ENCODE data around the gene STAB2.

The STAB2 gene, protein sequence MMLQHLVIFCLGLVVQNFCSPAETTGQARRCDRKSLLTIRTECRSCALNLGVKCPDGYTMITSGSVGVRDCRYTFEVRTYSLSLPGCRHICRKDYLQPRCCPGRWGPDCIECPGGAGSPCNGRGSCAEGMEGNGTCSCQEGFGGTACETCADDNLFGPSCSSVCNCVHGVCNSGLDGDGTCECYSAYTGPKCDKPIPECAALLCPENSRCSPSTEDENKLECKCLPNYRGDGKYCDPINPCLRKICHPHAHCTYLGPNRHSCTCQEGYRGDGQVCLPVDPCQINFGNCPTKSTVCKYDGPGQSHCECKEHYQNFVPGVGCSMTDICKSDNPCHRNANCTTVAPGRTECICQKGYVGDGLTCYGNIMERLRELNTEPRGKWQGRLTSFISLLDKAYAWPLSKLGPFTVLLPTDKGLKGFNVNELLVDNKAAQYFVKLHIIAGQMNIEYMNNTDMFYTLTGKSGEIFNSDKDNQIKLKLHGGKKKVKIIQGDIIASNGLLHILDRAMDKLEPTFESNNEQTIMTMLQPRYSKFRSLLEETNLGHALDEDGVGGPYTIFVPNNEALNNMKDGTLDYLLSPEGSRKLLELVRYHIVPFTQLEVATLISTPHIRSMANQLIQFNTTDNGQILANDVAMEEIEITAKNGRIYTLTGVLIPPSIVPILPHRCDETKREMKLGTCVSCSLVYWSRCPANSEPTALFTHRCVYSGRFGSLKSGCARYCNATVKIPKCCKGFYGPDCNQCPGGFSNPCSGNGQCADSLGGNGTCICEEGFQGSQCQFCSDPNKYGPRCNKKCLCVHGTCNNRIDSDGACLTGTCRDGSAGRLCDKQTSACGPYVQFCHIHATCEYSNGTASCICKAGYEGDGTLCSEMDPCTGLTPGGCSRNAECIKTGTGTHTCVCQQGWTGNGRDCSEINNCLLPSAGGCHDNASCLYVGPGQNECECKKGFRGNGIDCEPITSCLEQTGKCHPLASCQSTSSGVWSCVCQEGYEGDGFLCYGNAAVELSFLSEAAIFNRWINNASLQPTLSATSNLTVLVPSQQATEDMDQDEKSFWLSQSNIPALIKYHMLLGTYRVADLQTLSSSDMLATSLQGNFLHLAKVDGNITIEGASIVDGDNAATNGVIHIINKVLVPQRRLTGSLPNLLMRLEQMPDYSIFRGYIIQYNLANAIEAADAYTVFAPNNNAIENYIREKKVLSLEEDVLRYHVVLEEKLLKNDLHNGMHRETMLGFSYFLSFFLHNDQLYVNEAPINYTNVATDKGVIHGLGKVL (N-terminal part only)

GRCh38 chr12:103586791-103587370, at the start of gene STAB2:
TSS of gene STAB2 (plus strand) at chr12:103587273. CDS start at chr12:103587477, 204 bp downstream.
- DNase-seq: no peak

- no peak for DNase-seq
Measured at GRCh38 chr12:103538397-103538796, 48.7 kb upstream of the STAB2 start.

GRCh38 chr12:103540319-103540718, 46.8 kb upstream of the STAB2 start:
- DNase-seq: no peak

DNA sequence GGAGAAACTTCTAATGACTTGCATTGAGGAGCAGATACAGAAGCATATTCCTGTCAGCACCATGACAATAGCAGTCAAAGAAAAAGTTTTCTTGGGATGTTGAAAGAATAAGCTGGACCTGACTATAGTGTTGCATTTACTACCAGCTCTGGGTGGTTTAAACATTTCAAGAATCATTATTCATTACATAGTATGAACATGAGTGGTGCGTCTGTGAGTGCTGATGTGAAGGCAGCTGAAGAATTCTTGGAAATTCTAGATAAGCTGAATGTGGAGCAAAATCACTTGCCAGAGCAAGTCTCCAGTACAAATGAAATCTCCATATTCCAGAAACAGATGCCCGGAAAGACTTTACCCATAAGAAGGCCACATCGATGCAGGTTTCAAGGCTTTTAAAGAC, 45.0 kb upstream of the STAB2 start:
- no peak for DNase-seq

DNA sequence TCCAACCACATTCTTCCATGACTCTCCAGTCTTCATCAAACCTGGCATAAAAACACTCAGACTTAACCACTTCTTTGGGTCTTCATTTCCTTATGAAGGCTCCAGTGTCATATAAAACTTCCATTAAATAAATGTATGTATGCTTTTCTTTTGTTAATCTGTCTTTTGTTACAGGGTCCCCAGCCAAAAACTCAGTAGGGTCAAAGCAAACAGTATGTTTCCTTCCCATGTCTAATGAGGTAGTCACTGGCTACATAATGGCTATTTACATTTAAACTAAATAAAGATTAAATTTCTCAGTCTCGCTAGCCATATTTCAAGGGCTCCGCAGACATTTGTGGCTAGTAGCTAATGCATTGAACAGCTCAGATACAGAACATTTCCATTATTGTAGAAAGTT, 40.1 kb upstream of the STAB2 start:
- DNase-seq: no peak

DNA sequence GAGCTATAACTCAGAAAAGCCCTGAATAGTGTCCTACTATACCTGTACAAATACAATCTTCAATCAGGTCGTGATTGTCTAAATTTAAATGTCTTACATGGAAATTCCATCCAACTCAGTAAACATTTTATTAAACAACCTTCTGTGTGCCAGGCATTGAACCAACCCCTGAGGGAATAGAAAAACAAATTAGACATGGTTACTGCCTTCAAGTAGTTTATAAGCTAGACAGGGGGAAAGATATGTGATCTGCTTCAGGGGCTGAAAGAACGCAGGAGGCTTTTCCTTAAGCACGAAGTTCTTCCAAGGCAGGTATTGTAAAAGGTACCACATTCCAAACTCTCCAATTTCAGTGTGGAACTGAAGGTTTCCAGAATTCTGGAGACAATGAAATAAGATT, 39.7 kb upstream of the STAB2 start:
- DNase-seq: no peak

GRCh38 chr12:103547929-103548328, 39.1 kb upstream of the STAB2 start:
- DNase-seq: no peak

DNA sequence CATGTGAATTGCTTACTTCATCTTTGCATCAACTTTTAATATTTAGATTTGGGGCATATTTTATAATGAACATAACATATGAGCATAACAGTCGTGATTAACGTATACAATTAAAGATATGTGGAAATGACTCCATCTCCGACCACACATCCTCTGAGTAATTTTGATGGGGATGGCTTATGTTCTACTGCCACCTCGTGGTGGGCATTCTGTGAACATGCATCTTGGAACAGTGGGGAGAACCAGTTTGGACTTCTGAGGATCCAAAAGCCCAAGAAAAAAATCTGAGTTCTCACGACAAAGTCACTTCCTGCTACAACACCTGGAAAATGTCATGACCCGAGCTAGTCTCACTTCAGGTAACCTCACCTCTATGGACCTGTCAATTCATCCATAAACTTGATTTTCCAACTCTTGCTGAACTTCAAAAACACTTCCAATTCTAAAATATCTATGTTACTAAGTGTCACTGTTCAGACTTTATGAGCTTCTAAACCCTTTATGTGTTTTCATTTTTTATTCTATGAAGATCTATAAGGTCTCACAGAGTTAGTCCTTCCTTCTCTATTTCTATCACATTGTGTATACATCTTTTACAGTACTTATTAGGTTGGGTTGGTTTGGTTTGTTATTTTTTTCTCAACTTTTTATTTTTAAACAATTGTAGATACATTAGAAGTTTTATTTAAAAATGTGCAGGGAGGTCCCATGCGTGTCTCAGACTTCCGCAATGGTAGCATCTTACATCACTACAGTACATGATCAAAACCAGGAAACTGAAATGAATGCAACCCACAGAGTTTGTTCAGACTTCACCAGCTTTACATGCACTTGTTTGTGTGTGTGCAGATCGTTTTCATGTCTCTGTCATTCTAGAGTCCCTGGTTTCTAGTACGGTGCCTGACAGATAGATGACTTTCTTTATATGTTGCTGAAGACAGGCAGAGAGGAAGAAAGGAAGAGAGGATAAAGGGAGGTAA, 38.2 kb upstream of the STAB2 start:
- DNase-seq: peak; percentile 33

DNA sequence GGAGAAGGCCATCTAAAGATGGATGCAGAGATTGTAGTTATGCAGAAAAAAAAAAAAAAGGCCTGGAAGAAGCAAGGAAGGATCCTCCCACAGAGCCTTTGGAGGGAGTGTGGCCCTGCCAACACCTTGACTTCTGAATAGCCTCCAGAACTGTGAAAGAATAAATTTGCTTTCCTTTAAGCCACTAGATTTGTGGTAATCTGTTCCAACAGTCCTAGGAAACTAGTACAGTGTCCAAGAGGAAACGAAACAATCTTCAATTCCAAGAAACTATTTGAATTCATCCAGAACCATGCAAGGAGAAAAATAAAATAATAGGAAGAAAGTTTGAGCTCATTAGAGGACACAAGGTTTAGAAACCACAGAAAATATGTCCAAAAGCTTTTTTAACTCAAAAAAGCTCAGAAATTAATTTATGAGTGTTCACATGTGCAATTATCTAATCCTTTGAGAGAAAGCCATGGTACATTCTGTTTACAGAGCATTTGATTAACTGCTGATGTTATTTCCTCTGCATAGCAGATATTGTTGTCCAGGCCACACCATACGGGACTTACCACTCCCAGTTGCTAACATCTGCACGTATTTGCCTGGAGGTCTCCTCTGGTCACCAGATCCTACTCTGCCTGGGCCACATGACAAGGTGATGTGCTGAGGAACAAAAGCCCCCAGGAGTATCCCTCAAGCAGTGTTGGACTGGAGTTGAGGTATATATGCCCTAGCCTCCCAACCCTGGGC, 30.0 kb upstream of the STAB2 start:
- no peak for DNase-seq

DNA sequence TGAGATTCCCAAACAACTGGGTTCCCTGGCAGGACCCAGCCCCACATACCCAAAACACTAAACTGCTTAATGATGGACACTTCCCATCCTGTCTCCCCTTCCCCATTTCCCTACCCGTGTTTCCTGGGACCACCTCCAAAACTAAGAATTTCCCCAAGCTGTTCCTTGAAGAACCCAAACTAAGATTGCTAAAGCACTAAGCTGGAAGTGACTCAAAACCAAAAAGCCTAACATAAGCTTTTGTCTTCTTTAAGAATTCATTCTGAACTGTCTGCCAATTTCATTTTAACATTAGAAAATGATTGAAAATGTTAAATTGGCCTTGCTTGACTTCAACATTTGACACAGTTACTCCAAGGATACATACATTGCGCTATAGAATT, 29.5 kb upstream of the STAB2 start:
- no peak for DNase-seq

DNA sequence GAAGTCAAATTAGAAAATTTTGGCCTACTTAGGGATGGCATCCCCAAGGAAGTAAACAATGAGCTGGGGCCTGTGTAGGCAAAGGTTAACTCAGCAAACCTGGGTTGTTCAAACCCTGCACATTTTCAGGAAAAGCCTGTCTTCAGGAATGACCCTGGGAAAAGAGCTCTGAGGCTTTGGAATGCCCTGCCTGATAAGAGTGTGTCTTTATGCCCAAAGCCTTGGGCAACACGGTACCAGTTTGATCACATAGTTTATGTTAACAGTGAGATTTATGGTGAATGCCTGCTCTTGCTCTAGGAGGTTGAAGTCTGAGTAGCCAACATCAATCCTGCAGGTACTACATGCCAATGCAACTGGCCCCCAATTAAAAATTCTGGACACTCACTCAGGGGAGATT, 28.2 kb upstream of the STAB2 start:
- DNase-seq: no peak

DNA sequence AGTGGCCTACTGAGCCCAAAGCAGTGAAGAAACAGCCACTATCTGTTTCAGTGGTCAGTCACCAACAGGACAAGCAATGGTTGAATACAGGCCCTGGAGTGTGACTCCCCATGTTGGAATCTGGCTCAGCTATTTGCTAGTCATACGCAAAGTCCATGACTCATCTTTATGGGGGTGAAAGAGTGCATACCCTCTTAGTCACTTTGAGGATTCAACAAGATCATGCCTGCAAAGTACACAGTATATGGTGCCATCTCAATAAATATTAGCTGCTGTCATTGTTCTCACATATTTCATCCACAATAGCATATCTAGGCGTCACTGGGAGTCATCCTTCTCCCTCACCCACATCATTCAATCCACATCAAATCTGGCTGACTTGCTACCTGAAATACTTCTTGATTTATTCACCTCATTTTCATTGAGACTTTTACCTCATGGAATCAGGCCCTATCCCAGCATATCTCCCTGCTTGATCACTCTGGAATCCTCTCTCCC, 26.4 kb upstream of the STAB2 start:
- DNase-seq: no peak

GRCh38 chr12:103561174-103561573, 25.9 kb upstream of the STAB2 start:
- DNase-seq: no peak

GRCh38 chr12:103566398-103566797, 20.7 kb upstream of the STAB2 start:
- DNase-seq: no peak

DNA sequence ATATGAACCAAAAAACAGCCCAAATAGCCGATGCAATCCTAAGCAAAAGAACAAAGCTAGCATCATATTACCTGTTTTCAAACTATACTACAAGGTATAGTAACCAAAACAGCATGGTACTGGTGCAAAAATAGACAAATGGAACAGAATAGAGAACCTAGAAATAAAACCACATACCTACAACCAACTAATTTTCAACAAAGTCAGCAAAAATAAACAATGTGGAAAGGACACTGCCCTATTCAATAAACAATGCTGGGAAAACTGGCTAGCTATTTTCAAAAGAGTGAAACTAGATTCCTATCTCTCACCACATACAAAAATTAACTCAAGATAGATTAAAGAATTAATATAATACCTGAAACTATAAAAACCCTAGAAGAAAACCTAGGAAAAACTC, 17.8 kb upstream of the STAB2 start:
- DNase-seq: no peak

GRCh38 chr12:103571286-103571685, 15.8 kb upstream of the STAB2 start:
- no peak for DNase-seq

GRCh38 chr12:103572312-103573045, 14.6 kb upstream of the STAB2 start:
- no peak for DNase-seq

DNA sequence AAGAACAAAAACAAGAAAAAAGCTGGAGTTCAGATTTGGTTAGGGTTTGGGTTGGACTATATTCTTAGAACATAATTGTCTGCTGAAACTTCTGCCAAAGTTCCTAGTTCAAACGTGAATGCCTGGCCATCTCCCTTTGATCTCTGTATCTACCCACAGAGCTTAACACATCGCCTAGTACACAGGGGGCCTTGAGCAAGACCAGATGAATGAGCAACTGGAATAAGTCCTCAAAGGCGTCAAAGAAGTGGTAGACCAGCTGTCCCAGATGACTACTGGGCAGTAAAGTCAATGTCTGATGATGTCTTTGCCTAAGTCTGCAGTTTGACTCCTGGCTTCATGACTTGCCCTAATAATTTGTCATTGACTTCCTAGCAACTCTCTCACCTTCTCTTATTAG, 13.9 kb upstream of the STAB2 start:
- DNase-seq: no peak

- no peak for DNase-seq
Measured at GRCh38 chr12:103578926-103579325, 8.1 kb upstream of the STAB2 start.

DNA sequence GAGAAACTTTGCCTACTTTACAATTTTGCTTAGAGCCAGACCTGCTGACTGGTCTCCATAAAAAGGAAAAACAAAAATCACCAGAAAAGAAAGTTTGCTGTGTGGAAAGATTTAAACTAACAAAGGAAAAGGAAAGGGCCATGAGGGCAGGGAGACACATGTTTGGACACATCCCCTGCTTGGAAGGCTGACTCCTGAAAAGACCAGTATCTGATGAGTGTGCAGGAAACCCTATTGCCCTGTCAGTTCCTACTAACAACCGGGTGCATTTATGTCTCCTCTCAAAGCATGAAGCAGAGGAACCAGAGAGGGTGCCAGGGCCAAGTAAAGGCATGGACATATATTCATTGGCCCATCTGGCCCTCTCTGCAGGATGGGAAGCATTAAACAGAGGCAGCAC, 7.0 kb upstream of the STAB2 start:
- DNase-seq: no peak

Measured in activated effector memory CD4-positive, alpha-beta T cell treated with Interleukin-2 at 50 U/mL for 16 hours (primary cell).